Measurements from ENCODE around the gene C3.

Gene C3

GRCh38 chr19:6685482-6685881, 35.0 kb downstream of the C3 start:
- H3K4me3 ChIP-seq (ENCODE audit: control insufficient read depth, low read depth, low read length): no peak overlapping the region
- TF ChIP-seq CTCF (conservative IDR thresholded peaks at IDR 0.05; ENCODE audit: control insufficient read depth, insufficient read depth, low read depth, low read length): no peak
- DNase-seq (ENCODE audit: low read depth): no peak

GRCh38 chr19:6683971-6684370, 36.5 kb downstream of the C3 start:
- no peak overlapping the region for H3K4me3 ChIP-seq (ENCODE audit: control insufficient read depth, low read depth, low read length)
- TF ChIP-seq CTCF (conservative IDR thresholded peaks at IDR 0.05; ENCODE audit: control insufficient read depth, insufficient read depth, low read depth, low read length): no peak
- no peak for DNase-seq (ENCODE audit: low read depth)

GRCh38 chr19:6682607-6683128, 37.8 kb downstream of the C3 start:
- no peak for TF ChIP-seq CTCF (conservative IDR thresholded peaks at IDR 0.05; ENCODE audit: control insufficient read depth, insufficient read depth, low read depth, low read length)

GRCh38 chr19:6680141-6680540, 40.3 kb downstream of the C3 start:
- no peak for TF ChIP-seq CTCF (conservative IDR thresholded peaks at IDR 0.05; ENCODE audit: control insufficient read depth, insufficient read depth, low read depth, low read length)
- H3K4me3 ChIP-seq (ENCODE audit: control insufficient read depth, low read depth, low read length): no peak overlapping the region
- DNase-seq (ENCODE audit: low read depth): no peak

More at GRCh38 chr19:6682607-6683128, 37.8 kb downstream of the C3 start:
- no peak overlapping the region for H3K4me3 ChIP-seq (ENCODE audit: control insufficient read depth, low read depth, low read length)
- DNase-seq (ENCODE audit: low read depth): no peak

- no peak for DNase-seq (ENCODE audit: low read depth)
- TF ChIP-seq CTCF (conservative IDR thresholded peaks at IDR 0.05; ENCODE audit: control insufficient read depth, insufficient read depth, low read depth, low read length): no peak
- no peak overlapping the region for H3K4me3 ChIP-seq (ENCODE audit: control insufficient read depth, low read depth, low read length)
Measured at GRCh38 chr19:6679139-6679538, 41.3 kb downstream of the C3 start.

GRCh38 chr19:6678690-6679109, 41.8 kb downstream of the C3 start:
- DNase-seq (ENCODE audit: low read depth): peak; percentile 33
- no peak for TF ChIP-seq CTCF (conservative IDR thresholded peaks at IDR 0.05; ENCODE audit: control insufficient read depth, insufficient read depth, low read depth, low read length)
- no peak overlapping the region for H3K4me3 ChIP-seq (ENCODE audit: control insufficient read depth, low read depth, low read length)

All from fibroblast of mammary gland (primary cell).